GM10248 (cell line): Measurements from ENCODE around the gene GLYATL1.

Source experiments
- CTCF ChIA-PET: fragments of 300-600 bp; sonication (Branson Sonifier 250); formaldehyde crosslinking; extraction: SDS; loops from one replicate; lab custom pipeline; 2021; ENCODE audit warnings: antibody characterized with exemption; lab: Yijun Ruan, JAX
- POLR2A ChIA-PET: fragments of 350-650 bp; sonication (Branson Sonifier 250); formaldehyde crosslinking; extraction: SDS; loops from one replicate; lab custom pipeline; 2020; ENCODE audit warnings: antibody characterized with exemption; lab: Yijun Ruan, JAX
- DNase-seq: peaks from one replicate; pipeline ENCODE4 v3.0.0; 2012; ENCODE audit errors: extremely low spot score
- CTCF ChIP-seq: IDR thresholded peaks from 2 replicates; pipeline ENCODE4 v1.5.1; 2012; ENCODE audit warnings: mild to moderate bottlenecking, low read depth; ENCODE audit errors: extremely low read depth, missing control alignments, control extremely low read depth

GLYATL1 gene

GRCh38 chr11:58924230-58924629 is 15.1 kb upstream of the GLYATL1 start:
- no peak for DNase-seq
- ChIA-PET CTCF (no interaction called here), POLR2A (no interaction called here)
- no peak for TF ChIP-seq CTCF

- CTCF ChIA-PET, result interaction anchor here (1.3 kb wide), 1 partner anchor 209 kb away, joined by 3 read pairs; no protein-coding TSS in a partner anchor
These were observed 13.0 kb upstream of the GLYATL1 start for GRCh38 chr11:58926251-58926650.

GRCh38 chr11:58926695-58927094 is 12.6 kb upstream of the GLYATL1 start:
- CTCF ChIA-PET, result interaction anchor here (0.9 to 1.3 kb wide), 2 partner anchors 10 to 209 kb away, joined by 3 read pairs; no protein-coding TSS in a partner anchor
- no peak for DNase-seq
- POLR2A ChIA-PET, result no interaction called here
- no peak for TF ChIP-seq CTCF

More at GRCh38 chr11:58926251-58926650, 13.0 kb upstream of the GLYATL1 start:
- POLR2A ChIA-PET, result no interaction called here
- no peak for DNase-seq
- no peak for TF ChIP-seq CTCF

- DNase-seq, result no peak
- CTCF ChIA-PET, result interaction anchor here (0.8 to 3.0 kb wide), 5 partner anchors 8 to 131 kb away, joined by 3 to 8 read pairs (median 4); partner anchors contain the start of gene GLYATL1
These were observed 11.7 kb upstream of the GLYATL1 start for GRCh38 chr11:58927393-58928106.

GRCh38 chr11:58928107-58928499 is 11.2 kb upstream of the GLYATL1 start:
- TF ChIP-seq CTCF, result no peak
- DNase-seq, result no peak
- POLR2A ChIA-PET, result no interaction called here
- CTCF ChIA-PET, result interaction anchor here (0.8 to 3.0 kb wide), 4 partner anchors 9 to 130 kb away, joined by 3 to 8 read pairs (median 6); partner anchors contain the start of gene GLYATL1

More at GRCh38 chr11:58927393-58928106, 11.7 kb upstream of the GLYATL1 start:
- no peak for TF ChIP-seq CTCF
- POLR2A ChIA-PET, result no interaction called here

- DNase-seq, result no peak
- no peak for TF ChIP-seq CTCF
- POLR2A ChIA-PET, result no interaction called here
- CTCF ChIA-PET, result interaction anchor here (0.8 to 3.0 kb wide), 5 partner anchors 8 to 130 kb away, joined by 3 to 8 read pairs (median 4); partner anchors contain the start of gene GLYATL1
These were observed 10.6 kb upstream of the GLYATL1 start for GRCh38 chr11:58928691-58929090.
